Cardiac fibroblast (primary cell): ENCODE measurements around the gene KCNQ5.

Source experiments
- DNase-seq, 2 donors: peaks; one replicate each; pipeline versions ENCODE4 v3.0.0 to v3.0.0-alpha.2; 2010; ENCODE audit warnings: low read depth in 2 of 2
- H3K4me3 ChIP-seq, 2 donors: replicated peaks in 1 of 2; 1 replicate in 1 of 2; 2 replicates in 1 of 2; pipeline ENCODE4 v1.5.1; 2011; ENCODE audit warnings: low read depth in 2 of 2, low read length in 2 of 2, mild to moderate bottlenecking in 2 of 2, moderate library complexity in 1 of 2
- CTCF ChIP-seq: IDR thresholded peaks from one replicate; pipeline ENCODE4 v1.5.1; 2011; ENCODE audit warnings: low read depth, mild to moderate bottlenecking, low read length, inconsistent platforms

Gene KCNQ5

GRCh38 chr6:72672906-72673305, 51.0 kb downstream of the KCNQ5 start:
- no peak for DNase-seq

GRCh38 chr6:72674842-72675241, 53.0 kb downstream of the KCNQ5 start:
- H3K4me3 ChIP-seq, result no peak overlapping the region
- no peak for DNase-seq
- TF ChIP-seq CTCF, result no peak

More at GRCh38 chr6:72672906-72673305, 51.0 kb downstream of the KCNQ5 start:
- no peak overlapping the region for H3K4me3 ChIP-seq
- no peak for TF ChIP-seq CTCF

- no peak overlapping the region for H3K4me3 ChIP-seq
- DNase-seq, result no peak
These were observed 53.5 kb downstream of the KCNQ5 start for GRCh38 chr6:72675396-72675795.

GRCh38 chr6:72676995-72677394, 55.1 kb downstream of the KCNQ5 start:
- no peak overlapping the region for H3K4me3 ChIP-seq
- no peak for TF ChIP-seq CTCF
- no peak for DNase-seq

More at GRCh38 chr6:72675396-72675795, 53.5 kb downstream of the KCNQ5 start:
- TF ChIP-seq CTCF, result no peak

- no peak for TF ChIP-seq CTCF
- H3K4me3 ChIP-seq, result no peak overlapping the region
- no peak for DNase-seq
These were observed 55.9 kb downstream of the KCNQ5 start for GRCh38 chr6:72677740-72678139.

GRCh38 chr6:72683797-72684196, 61.9 kb downstream of the KCNQ5 start:
- no peak overlapping the region for H3K4me3 ChIP-seq
- no peak for TF ChIP-seq CTCF
- no peak for DNase-seq
